GM18526 (cell line): Measurements from ENCODE around the gene SSBP2.

Experiments used
- POLR2A ChIP-seq: IDR thresholded peaks from 3 replicates; pipeline ENCODE4 v1.6.1; 2011; ENCODE audit not compliant: insufficient read length; ENCODE audit errors: extremely low read depth

The SSBP2 gene

DNA sequence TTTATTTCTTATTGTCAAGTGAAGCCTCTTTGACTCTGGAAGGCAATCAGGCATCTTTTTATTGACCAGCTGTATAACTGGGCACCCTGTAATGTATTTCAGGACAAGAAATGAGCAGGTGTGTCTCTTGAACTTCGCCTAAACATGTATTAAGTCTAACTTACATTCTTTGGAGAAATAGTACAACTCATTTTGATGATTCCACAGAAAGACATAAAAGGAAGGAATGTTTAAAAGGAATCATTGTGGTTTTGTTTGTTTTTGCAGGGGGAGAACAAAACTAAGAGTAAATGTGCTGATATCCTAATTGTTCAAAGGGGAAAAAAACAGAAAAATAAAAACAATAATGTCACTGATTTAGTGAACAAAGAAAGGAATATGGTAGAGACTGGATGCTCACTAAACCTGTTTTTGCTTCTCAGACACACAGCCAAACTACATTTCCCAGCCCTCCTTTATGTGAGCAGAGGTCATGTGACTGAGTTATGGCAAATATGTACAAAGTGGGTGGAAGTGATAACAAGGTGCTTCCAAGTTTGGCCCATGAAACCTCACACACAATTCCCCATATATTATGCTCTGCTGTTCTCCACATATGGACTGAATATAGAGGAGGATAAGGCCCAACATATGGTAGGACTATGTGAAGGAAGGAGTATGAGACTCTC, 206.4 kb downstream of the SSBP2 start:
- TF ChIP-seq POLR2A: no peak

DNA sequence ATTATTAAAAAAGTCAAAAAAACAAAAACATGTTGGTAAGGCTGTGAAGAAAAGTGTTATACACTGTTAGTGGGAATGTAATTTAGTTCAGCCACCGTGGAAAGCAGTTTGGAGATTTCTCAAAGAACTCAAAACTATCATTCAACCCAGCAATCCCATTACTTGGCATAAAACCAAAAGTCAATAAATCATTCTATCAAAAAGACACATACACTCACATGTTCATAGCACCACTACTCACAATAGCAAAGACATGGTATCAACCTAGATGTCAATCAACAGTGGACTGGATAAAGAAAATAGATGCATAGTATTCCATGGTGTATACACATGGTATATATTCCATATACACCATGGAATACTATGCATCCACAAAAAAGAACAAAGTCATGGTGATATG, 208.7 kb downstream of the SSBP2 start:
- no peak for TF ChIP-seq POLR2A

DNA sequence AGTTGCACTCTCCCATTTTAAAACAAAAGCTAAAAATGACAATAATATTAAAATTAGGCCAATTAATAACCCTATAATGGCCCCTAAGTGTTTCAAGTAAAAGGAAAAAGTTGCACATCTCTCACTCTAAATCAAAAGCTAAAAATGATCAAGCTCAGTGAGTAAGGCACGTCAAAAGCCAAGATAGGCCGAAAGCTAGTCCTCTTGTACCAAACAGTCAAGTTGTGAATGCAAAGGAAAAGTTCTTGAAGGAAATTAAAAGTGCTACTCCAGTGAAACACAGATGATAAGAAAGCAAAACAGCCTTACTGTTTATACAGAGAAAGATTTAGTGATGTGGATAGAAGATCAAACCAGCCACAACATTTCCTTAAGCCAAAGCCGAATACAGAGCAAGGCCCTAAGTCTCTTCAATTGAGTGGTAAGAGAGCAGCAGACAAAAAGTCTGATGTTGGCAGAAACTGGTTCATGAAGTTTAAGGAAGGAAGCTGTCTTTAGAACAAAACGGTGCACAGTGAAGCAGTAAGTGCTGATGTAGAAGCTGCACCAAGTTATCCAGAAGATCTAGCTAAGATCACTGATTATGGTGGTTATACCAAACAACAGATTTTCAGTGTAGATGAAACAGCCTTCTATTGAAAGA, 212.9 kb downstream of the SSBP2 start:
- TF ChIP-seq POLR2A: no peak

DNA sequence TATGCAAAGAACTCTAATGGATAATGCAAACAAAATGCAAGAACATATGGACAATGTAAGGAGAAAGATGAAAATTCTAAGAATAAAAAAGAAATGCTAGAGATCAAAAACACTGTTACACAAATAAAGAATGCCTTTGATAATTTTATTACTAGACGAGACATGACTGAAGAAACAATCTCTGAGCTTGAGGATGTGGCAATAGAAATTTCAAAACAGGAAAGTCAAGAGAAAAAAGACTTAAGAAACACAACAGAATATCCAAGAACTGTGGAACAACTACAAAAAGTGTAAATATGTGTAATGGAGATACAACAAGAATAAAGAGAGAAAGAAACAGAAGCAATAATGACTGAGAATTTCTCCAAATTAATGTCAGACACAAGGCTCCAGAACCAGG, 216.5 kb downstream of the SSBP2 start:
- TF ChIP-seq POLR2A: no peak

DNA sequence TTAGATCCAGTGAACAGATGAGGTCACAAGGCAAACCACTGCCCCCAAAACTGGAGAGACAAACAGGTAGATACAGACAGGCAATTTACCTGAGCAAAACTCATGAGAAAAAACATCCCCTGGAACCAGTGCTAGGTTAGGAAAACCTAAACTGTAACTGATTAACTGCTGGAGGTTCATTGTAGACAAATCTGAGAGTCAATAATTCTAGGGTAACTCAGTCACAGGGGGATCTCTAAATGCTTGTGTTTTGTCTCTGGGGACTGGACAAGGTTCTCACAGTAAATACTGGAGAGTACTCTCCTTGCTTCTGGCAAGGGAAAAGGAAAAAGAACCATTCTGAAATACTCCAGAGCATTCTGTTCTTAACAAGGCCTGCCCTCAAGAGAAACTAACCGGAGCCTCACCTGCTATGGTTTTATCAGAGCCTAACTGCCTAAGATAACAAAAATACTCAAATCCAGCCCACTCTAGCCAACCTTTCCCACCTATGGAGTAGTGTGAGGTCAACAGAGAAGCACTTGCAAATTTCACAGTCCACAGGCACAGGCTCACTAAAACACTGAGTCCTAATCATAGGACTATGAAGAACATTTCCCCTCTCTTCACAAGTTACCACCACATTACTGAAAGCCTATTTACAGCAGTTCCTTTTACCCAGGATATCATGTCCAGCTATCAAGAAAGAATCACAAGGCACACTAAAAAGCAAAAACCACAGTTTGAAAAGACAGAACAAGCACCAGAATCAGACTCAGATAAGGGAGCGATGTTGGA, 217.1 kb downstream of the SSBP2 start:
- no peak for TF ChIP-seq POLR2A

DNA sequence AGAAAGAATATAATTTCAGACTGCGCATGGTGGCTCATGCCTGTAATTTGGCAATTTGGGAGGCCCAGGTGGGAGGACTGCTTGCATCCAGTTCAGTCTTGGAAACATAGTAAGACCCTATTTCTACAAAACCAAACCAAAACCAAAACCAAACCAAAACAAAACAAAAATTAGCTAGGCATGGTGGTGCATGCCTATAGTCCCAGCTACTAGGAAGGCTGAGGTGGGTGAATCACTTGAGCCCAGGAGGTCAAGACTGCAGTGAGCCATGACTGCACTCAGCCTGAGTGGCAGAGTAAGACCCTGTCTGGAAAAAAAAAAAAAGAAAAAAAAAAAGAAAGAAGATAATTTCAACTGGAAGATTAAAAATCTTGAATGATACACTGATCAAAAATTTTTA, 220.0 kb downstream of the SSBP2 start:
- TF ChIP-seq POLR2A: no peak

DNA sequence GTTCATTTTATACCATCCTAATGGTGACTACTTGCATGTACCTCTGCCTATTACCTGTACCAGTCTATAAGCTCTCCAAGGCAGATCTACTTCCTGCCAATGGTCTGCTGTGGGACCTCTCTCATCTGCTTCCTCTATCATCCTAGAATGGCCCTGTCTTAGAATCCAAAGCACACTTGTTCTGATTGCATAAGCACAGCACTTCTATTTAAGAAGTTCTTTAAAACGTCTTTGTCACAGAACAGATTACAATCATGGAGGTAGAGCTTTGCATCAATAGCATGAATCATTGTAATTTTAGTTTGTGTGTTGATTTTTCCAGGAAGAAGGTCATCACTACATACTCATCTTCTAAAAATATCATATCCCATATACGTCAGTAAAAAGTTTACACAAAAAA, 225.2 kb downstream of the SSBP2 start:
- TF ChIP-seq POLR2A: no peak

DNA sequence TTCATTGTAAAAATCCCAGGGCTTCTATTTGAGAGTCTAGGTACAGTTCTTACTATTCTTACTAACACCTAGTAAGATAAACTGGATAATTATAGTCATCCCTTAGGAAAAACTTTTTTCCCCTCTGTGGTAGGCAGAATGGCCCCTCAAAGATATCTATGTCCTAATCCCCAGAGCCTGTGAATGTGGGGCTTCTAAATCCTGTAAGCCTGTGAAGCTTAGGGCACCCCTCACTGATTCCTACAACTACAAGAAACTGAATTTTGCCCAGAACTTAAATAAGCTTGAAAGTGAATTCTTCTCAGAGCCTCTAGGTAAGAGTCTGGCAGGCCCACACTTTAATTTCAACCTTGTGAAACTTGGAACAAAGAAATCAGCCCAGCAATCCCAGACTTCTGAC, 226.9 kb downstream of the SSBP2 start:
- TF ChIP-seq POLR2A: no peak

DNA sequence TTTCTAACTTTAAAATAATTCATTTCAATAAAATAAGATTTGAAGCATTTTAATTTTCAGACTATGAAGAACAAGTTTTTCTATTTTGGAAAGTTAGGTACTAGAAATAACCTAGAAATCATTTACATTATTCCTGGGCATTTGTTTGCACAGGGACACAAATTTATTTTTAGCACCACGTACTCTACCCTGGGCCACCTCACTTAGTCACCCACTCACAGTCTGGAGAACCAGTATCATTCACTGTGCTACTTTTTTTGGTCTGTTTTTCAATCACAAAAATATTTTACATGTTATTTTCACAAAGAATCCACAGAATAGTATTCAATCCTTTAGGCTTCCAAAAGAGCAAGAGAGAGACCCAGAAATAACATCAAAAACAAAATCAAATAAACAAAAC, 228.3 kb downstream of the SSBP2 start:
- no peak for TF ChIP-seq POLR2A

DNA sequence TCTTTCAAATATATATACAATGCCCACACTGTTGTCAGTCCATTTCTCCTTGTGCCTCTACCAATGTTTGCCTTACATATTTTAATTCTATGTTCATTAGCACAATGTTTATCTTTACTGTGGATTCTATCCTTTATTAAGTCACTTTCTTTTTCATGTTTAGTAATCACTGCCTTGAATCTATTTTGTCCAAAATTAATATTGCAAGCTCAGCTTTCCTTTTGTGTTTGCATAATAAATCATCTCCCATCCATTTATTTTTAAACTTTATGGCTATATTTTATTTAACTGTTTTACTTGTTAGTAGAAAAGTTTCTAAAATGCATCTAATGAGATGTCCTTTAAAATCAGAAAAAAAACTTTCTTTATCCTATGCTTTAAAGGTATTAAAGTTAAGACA, 230.1 kb downstream of the SSBP2 start:
- no peak for TF ChIP-seq POLR2A

DNA sequence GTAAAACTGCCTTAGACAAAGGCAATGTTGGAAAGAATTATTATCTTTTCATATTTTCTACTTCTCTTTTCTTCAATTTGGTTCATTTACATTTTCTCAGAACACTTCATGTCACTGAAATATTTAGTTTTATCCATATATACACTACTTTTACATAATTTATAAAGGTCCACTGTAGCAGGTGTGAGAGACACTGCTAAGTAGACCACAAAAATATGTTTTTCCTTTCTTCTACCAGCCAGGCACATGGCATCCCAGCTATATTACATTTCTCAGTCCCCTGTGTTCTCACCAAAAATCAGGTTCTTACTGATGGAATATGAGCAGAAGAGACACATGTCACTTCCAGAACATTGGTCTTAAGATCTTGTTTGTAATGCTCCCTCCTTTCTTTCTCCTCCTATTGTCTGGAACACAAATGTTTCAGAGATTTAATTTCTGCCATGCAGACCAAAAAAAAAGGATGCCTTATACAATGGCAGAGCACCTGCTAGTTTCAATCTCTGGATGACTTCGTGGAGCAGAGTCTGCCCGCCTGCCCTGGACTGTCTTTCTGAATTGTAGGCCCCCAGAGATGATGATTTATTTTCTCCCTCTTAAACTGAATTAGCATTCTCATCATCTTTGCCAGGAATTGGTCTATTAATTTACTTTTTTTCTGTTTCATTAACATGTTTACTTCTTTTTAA, 231.5 kb downstream of the SSBP2 start:
- no peak for TF ChIP-seq POLR2A

DNA sequence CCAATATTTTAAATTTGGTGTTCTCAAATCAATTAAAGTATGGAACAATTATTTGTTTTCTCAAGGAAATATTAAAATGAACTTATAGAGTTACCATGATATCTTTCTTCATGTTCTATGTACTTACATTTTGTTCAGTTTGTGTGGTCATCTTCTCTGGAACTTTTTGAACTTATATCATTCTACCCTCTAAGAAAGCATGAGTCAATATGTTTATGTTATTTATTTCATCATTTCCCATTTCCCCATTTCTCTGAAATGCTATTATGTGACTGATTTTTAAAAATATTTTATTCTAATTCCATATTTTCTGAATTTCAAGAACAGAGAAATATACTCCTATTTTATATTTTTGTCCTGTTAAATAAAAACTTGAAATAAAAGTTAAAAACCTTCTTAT, 233.4 kb downstream of the SSBP2 start:
- TF ChIP-seq POLR2A: no peak

DNA sequence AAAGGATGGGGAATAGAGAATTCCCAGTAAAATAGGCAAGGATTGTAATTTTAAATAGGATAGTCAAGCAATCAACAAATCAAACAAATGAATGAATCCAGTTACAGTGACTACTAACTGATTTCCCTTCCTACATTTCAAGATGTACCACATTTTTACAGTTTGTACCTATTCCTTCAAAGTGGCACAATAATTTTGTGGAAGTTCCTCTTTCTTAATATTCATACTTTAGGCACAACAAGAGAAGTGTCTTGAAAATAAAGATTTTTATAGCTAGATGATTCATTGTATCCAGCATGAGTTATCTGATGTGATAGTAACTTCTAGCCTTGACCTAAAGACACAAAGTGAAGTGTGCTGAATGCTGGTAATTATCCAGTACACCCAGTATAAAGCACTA, 234.8 kb downstream of the SSBP2 start:
- TF ChIP-seq POLR2A: no peak

DNA sequence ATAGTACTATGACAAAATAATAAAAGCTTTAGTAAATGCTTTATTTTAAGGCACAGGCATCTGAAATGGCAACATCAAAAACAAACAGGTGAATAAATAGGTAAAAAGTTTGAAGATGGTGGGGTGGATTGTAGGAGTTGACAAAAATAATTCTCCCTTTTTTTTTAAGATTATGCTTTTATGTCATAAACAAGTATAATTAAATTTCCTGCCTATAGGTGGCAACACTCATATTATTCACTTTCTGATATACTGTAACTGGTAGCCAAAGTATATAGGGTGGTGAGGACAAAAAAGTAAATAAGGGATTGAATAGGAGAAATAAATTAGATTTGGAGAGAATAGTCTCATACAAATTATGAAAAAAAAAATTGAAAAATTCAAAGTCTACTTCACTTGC, 236.9 kb downstream of the SSBP2 start:
- no peak for TF ChIP-seq POLR2A

DNA sequence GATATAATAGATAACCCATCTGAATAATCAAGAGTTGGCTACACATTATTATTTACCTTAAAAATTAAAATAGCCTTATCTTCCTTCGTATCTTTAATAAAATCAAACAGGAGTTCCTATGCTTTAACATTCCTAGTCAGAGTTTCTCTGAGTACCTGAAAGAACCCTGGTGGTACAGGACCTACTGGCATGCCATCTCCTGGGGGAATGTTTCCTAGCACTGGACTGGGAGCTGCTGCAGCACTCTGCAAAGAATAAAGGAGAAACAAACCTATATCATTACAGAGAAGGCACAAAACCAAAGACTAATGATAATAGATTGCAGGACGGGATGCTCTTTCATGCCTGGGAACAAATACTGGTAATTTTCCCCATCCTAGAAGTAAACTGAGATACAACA, 237.4 kb downstream of the SSBP2 start:
- TF ChIP-seq POLR2A: no peak
